Islet of Langerhans (tissue), 1 donor: Measurements from ENCODE around the gene C1QTNF4.

Source experiments
- FAIRE-seq: peaks from one replicate; lab custom pipeline; 2011; peaks lifted over from hg19 to GRCh38; lab: Jason Lieb, UNC

C1QTNF4 gene

DNA sequence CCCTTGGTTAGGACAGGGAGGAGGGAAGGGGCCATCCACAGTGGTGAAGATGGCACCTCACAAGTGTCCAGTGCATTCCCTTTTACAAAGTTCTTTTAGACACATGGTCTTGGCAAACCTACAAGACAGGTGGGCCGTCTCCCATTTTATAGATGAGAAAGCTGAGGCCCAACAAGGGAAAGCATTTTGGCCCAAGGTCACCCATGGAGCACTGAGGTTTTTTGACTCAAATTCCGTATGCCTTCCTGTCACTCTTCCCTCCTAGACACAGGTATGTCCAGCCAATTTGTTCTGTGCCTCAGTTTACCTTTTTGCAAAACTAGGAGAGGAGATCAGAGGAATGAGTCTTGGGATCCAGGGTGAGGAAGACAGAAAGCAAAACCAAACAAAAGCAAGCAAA, 1.2 kb downstream of the C1QTNF4 start:
- FAIRE-seq: no peak

DNA sequence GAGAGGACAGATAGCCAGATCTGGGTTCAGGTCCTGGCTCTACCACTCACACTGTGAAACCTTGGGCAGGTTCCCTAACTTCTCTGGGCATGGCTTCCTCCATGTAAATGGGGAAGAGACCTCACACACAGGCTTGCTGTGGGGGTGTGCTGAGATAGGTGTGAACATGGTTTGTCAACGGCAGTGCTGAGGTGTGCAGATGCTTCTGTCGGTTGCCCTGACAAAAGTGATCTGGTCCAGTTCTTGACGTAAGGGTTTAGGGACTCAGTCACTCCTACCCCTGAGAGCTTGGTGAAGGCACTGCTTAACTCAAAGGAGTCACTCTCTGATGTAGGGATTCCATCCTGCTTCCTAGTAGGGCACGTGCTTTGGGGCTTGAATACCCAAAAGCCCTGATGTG, 2.0 kb downstream of the C1QTNF4 start:
- FAIRE-seq: no peak

DNA sequence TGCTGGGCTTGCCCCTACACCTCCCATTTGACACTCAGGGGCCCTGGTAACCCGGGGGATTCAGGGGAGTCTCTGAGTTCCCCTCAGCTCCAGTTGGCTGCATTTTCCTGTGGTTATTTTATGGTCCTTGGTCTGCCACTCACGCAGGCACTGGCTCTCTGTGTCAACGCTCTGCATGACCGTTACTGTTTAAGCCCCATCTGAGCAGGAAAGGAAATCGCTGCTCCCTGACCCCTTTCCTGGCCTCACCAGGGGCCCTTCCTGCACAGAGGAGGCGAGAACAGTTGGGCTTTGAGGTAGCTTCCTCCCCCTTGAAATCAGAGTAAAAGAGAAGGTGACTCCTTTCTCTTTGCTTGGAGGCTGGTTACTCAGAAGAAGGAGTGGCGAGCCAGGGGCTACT, 2.4 kb downstream of the C1QTNF4 start:
- no peak for FAIRE-seq

DNA sequence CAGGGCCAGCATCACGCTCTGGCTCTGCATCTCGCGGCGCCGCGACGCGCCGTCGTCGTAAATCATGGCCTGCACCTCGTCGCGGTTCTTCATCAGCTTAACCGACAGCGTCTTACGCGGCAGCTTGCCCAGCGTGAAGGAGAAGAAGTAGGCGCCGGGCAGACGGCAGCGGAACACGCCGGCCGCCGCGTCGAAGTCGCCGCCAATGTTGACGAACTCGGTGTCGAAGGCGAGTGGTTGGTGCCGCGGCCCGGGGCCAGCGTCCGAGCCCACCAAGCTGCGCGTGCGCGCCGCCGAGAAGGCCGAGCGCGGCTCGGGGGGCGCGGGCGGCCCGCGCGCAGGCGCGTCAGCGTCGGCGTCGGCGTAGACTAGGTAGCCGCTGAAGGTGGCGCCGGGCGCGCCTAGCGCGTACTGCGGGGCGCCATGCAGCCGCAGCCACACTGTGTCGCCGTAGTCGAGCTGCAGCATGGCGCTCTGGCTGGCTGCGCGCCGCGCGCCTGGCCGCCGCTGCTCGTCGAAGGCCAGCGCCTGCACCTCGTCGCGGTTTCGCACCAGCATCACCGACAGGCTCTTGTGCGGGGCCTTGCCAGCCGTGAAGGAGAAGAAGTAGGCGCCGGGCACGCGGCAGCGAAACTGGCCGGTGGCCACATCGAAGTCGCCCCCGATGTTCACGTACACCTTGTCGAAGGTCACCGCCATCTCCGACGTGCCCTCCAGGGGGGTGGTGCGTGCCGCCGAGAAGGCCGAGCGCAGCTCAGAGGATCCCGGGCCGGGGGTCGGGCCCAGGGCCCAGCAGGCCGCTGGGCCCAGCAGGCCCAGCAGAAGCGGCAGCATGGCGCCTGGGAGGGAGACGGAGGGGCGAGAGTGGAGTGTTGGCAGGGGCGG, 4.0 kb downstream of the C1QTNF4 start:
- no peak for FAIRE-seq

DNA sequence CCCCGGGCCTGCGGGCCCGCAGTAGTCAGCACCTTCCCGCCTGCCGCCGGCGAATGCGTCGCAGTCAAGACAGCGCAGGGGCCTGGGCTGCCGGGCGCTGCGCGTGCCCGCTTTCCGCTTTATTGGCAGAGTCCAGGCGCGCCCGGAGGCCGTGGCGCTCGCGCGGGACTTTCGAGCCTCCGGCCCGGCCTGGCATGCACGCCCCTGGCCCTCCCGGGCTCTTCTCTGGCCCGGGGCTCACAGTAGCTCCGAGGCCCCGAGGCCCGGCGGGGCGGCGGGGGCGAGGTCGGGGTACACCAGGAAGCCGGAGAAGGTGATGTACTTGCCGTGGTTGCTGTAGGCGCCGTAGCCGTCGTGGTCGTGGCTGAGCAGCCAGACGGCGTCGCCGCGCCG, 4.6 kb downstream of the C1QTNF4 start:
- no peak for FAIRE-seq

DNA sequence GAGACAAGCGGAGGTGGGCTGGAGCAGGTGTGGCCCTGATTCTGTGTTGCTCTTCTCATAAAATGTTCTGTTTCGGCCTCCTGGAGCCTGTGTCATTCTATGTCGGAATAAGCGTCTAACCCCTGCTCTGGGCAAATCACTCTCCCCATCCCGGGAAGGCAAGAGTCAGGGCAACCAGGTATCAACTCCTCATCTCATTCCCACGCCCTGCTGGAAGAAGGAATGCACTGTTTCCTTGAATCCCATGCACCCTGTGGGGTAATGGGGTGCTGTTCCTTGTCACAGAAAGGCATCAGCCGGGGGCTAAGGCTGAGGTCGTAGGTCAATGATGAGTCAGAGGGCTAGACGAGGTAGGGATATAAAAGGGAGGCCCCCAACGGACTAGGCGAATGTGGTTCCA, 5.1 kb downstream of the C1QTNF4 start:
- no peak for FAIRE-seq

DNA sequence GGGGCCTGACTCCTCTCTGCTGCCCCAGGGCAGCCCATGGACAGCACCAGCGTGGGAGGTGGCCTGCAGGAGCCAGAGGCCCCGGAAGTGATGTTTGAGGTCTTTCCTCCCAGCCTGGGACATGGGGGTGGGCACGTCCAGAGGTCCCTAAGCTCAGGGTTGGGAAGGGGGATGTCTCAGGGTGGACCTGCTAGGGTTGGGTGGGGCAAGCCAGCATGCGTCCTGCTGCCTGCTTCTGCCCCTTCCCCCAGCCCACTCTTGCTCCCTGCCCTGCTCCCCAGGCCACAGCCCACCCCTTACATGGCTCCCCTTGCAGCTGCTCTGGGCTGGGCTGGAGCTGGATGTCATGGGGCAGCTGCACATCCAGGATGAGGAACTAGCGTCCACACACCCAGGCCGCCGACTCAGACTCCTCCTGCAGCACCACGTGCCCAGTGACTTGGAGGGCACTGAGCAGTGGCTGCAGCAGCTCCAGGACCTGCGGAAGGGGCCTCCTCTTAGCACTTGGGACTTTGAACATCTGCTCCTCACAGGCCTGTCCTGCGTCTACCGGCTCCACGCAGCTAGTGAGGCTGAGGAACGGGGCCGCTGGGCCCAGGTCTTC, 6.4 kb downstream of the C1QTNF4 start:
- FAIRE-seq: no peak

DNA sequence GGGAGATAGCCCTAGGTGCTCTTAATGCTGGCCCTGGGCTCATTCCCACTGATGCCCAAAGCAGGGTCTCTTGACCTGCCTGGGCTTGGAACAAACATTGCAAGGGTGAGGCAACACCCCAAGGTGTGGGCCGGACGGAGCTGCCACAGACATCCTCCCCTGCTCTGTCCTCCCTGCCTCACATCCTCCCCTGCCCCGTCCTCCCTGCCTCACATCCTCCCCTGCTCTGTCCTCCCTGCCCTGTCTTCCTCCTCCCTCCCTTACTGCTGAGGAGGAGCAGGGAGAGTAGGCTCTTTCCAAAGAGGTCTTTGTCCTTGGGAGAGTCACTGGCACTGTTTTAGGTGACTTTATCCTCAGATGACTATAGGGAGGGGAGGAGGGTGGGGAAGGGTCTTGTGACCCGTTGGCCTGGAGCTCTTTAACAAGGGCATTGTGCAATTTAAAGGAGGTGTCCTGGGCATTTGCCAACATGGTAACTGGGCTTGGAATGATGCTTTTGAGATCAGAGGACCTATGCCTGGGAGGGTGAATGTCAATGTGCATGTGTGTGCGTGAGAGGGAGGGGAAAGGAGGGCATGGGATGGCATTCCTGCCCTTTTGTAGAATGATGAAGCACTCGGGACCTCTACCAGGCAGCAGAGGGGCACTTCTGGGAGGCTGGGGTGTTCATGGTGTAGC, 7.0 kb downstream of the C1QTNF4 start:
- FAIRE-seq: no peak

DNA sequence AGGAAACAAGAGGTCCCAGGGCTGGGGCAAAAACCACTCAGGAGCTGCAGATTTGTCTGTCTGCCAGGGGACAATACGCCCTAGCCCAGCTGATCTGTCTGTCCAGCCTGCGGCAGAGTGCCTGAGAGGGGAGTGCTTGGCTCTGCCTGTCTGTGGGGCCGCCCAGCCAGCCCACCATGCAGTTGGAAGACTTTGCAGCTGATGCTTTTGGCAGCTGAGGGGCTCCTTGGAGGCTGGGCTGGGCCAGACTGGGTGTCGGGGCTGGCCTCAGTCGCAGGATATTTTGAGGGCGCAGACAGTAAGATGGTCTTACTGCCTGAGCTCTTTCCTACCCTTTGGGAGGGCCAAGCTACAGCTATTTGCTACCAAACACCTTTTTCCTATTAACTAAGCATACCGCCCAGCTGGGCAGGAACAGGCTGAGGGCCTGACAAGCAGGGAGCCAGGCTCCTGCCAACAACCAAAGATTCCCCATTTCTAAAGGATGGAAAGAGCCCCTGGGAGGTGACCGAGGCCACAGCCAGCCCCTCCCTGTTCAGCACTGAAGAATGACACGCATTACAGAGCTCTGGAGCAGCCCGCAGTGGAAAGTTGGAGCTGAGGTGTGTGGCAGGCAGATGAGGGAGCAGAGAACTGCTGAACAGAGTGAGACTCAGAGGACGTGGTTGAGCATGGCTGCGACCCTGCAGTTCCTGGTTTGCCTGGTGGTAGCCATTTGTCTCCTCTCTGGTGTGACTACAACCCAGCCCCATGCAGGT, 7.9 kb downstream of the C1QTNF4 start, which contains the start of gene FAM180B:
Gene FAM180B, plus strand, starts transcription at position 581 of the 758 bp plus-strand sequence. Its CDS starts 91 bp downstream, at position 672.
- no peak for FAIRE-seq

DNA sequence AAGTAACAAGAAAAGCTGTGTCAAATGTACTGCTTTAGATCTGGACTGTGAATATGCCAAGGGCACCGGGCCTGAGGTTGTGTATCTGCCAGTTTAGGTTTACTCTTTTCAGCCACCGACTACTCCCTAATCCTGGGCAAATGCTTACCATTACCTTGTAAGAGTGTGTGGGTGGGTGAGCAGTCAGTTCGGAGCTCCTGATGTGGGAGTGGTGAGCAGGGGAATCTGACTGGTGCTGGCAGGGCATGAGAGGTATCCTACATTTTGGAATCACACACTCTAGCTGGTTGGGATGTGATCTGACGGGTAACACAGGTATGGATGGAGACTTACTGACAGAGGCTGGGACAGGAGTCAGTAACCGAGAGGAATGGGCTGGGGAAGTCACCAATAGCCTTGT, 10.4 kb downstream of the C1QTNF4 start:
- no peak for FAIRE-seq

DNA sequence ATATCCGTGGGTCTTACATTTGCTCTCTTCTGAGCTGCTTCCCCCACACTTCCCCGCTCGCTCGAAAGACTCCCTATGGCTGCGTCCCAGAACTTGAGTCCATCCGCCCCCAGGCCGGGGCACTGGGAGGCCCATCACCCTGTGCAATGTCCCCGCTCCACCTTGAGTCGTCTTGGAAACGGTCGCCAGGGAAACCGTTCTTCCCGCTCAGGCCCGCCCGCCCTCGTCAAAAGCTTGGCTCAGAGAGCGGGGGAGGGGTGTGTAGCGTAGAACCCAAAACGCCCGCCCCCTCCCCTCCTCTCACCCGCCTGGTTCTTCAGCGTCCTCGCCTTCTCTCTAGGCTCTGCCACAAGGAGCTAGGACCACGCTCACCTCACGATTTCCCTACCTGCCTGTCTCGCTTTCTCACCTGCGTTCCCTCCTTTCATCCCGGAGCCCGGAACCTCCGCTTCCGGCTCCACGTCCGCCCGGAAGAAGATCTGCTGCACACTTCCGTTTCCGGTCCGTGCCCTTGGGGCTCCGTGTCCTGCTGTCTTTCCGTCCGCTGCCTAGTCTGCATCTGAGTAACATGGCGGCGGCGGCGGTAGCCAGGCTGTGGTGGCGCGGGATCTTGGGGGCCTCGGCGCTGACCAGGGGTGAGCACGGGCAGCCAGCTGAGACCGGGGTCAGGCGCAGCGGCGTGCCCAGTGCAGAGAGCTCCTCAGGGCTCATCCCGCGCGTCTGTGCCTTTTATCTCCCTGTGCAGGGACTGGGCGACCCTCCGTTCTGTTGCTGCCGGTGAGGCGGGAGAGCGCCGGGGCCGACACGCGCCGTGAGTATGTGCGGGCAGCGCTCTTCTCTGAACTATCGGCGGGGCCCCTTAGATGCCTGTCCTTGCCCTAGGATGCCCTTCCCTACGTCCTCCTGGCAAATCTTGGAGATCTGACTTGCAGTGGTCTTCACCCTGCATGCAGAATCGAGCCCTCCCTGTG, 15.4 kb downstream of the C1QTNF4 start, which contains the start of the genes KBTBD4 and NDUFS3:
Gene KBTBD4, minus strand, starts transcription at position 447 of the 971 bp plus-strand sequence. Its CDS starts 19 bp downstream, at position 428.
Gene NDUFS3, plus strand, starts transcription at position 551 of the 971 bp plus-strand sequence. Its CDS starts 18 bp downstream, at position 569.
- no peak for FAIRE-seq

DNA sequence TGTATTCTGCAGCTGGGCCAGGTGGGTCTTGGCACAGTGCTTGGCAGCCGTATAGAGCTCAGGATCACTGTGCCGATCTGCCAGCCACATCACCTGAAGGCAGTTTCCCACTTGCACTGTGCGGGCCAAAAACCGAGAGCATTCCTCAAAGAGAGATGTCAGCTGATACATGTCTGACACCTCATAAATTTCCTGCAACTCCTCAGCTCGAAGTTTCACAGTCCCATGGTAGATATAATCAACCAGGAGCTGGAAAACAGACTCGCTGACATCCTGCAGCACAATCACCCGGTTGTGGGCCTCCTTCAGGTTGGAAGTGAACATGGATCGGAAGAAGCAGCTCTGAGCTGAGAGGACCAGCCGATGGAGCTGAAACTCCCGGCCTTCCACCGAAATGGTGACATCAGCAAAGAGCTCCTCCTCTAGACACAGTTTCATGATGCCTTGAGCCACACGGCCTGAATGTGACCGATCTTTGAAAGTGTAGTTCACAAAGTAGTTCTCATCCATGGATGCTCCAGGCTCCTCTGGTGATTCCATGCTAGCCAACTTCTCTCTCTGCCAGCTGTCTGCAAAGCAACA, 16.7 kb downstream of the C1QTNF4 start:
- no peak for FAIRE-seq

DNA sequence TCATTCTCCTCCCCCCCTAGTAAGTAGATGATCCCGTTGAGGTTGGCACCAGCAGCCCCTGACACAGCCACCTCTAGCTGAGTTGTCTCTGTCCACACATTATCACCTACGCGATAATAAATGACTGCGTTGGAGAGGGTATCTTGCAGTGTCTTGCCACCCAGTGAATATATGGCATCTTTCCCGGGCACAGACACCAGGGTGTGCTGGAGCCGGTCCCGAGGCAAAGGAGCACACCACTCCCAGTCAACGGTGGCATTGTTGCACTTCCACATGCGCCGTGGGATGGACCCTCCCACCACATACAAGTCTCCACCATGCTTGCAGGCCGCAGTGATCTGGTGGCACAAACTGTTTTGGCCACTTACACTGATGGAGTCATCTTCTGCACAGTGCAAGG, 20.9 kb downstream of the C1QTNF4 start:
- no peak for FAIRE-seq

DNA sequence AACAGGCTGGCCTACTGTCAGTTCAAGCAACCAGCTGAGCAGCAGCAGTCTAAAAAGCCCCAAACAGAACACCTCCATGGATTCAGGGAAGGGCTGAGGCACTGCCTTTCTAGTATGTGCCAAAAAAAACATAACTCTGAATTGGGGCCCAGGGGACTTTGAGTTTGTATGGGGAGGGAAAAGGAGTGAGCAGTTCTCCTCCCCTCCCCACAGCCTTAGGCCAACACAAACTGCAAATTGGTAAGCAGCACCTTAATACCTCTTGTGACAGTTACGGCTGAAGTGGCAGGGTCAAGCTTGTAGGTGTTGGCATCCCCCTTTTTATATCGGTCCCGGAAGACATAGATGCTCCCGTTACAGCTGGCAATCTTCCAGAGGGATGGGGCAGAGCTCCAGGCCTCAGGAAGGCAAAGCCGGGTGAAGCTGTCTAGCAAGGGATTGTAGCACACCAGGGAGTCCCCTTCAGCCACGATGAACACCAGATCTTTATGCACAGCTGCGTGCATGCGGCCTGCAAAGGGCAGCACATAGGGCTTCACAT, 21.4 kb downstream of the C1QTNF4 start:
- no peak for FAIRE-seq

DNA sequence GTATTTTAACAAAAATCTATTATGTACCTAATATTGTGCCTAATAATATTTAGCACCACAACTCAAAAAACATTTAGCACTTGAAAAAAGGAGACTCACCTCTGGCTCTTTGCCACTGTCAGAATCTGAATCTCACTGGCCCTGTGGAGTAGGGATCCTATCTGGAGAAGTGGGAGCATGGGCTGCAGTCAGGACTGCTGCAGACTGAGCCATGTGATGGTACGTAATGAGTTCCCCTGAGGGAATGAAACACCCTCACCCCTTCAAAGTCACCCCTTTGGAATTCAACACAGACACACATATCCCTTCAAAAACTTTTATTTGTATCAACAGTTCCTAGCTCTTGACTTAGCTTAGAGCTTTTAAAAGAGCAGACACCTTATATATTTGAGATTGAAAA, 22.3 kb downstream of the C1QTNF4 start:
- no peak for FAIRE-seq

DNA sequence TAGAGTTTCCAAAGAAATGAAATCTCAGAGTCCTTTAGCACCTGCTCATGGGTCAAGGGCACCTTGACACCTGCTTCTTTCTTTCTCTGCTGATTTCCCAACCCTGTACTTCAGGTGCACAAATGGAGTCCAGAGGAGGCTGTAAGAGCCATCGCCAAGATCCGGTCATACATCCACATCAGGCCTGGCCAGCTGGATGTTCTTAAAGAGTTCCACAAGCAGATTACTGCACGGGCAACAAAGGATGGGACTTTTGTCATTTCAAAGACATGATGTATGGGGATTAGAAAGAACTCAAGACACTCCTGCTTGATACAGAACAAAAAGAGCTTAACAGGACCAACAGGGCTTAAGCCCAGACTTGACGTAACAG, 22.9 kb downstream of the C1QTNF4 start:
- no peak for FAIRE-seq

DNA sequence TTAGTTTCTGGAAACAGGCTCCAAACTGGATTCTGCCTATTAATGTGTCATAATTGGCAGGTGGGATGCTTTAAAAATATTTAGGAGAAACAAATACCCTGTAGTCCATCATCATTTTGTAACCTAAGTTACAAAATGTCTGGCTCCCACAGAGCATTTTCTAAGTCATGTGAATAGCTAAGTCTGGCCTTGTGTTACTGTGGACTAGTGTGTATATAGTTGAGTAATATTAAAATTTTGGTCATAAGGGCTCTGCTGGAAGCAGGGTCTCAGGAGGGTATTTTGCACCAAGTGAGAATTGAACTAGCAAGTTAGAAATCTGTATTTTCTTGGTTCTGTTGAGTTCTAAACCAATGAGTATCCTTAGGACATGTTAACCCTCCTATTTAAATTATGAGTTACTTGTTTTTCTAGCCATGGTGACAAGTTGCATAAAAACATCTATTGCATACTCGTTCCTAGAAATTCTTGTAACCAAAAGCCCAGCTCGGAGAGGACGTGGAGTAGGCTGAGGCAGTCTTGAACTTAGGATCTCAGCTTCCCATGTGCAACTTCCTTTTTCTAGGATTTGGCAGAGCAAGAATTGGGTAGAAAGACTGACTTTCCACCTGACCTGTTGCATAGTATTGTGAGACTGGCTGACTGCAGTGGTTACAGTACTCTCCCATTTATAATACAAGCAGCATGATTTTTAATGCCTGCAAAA, 23.4 kb downstream of the C1QTNF4 start:
- FAIRE-seq: no peak

DNA sequence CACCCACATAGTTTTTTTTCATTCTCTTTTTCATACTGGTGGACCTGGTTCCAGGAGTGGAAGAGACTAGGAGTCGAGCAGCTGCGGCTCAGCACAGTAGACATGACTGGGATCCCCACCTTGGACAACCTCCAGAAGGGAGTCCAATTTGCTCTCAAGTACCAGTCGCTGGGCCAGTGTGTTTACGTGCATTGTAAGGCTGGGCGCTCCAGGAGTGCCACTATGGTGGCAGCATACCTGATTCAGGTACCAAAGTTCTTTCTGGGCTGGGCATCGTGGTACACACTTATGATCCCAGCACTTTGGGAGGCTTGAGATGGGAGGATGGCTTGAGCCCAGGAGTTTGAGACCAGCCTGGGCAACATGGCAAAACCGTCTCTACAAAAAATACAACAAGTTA, 24.6 kb downstream of the C1QTNF4 start:
- FAIRE-seq: no peak

DNA sequence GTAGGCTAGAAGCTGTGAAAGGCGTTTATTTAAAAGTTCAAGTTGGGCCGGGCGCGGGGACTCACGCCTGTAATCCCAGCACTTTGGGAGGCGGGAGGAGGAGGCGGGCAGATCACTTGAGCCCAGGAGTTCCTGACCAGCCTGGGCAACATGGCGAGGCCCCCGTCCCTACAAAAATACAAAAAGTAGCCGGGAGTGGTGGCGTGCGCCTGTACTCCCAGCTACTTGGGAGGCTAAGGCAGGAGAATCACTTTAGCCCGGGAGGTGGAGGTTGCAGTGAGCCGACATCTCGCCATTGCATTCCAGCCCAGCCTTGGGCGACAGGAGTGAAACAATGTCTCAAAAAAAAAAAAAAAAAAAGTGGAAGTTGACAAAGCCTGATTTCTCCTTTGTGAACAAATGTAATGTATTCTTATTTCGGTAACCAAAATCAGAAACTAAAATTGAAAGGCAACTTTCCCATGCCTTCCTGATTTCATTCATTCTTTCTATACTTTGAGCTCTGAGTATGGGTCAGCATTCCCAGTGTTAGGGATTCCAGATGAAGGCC, 28.0 kb downstream of the C1QTNF4 start:
- FAIRE-seq: no peak
